IPS-18a (cell line): ENCODE measurements around the gene KLK8.

Source experiments
- H3K27ac ChIP-seq: one replicate; pipeline ENCODE4 v1.5.1; 2013; ENCODE audit warnings: low read length
- H3K27me3 ChIP-seq: one replicate; pipeline ENCODE4 v1.6.1; 2013; ENCODE audit warnings: mild to moderate bottlenecking, low read length; ENCODE audit not compliant: control insufficient read depth, insufficient read depth
- H3K36me3 ChIP-seq: one replicate; pipeline ENCODE4 v1.6.1; 2013; ENCODE audit warnings: low read depth, low read length; ENCODE audit not compliant: control insufficient read depth
- H3K4me1 ChIP-seq: one replicate; pipeline ENCODE4 v1.6.1; 2013; ENCODE audit warnings: low read depth, low read length; ENCODE audit not compliant: control insufficient read depth
- H3K4me3 ChIP-seq: one replicate; pipeline ENCODE4 v1.5.1; 2013; ENCODE audit warnings: low read length
- H3K9ac ChIP-seq: one replicate; pipeline ENCODE4 v1.6.1; 2013; ENCODE audit warnings: mild to moderate bottlenecking, low read length, moderate library complexity
- H3K9me3 ChIP-seq: one replicate; pipeline ENCODE4 v1.6.1; 2013; ENCODE audit warnings: low read depth, low read length; ENCODE audit not compliant: control insufficient read depth

Gene KLK8

DNA sequence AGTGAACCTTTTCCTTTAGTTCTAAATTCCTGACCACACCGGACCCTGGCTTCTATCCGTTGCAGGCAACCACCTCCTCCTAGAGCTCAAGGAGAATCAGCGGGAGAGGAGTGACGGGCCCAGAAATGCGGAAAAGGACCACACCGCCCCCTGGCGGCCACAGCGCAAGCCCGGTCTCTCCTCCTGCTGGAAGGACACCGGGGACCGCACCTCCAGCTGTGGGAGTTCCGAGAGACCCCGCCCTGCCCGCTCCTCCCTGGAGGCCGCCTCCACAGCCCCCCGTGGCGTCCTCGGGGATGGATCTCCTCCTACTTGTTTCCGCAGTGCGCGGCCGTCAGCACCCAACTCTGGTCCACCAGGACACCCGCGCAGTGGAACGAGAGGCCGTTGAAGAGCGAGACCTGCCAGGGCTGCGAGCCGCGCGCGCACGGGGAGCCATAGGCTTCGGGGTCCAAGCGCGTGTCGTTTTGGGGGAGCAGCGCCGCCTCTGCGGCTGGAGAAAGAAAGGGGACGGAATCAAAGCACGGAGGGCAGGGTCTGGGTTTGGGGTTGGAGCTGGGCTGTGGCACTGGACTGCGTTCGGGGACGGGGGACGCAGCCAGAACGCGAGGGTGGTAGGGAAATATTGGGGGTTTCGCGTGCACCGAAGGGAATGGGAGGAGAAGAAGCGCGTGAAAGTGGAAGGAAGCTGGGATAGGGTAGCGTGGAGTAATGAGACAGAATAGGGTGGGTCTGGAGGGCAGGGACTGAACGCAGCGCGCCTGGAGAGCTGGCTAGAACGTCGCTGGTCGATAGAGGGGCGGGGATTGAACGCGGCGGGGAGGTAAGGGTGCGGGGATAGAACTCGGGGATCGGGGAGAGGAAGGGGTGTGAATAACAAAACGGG, 15.6 kb upstream of the KLK8 start:
- Histone ChIP-seq H3K4me3 (peak overlapping the region; percentile 70), H3K9ac (no peak overlapping the region), H3K27ac (no peak overlapping the region), H3K36me3 (no peaks in the 10 kb centered on the region), H3K9me3 (no peaks in the 10 kb centered on the region), H3K4me1 (peaks cover 5% of the 10 kb centered on the region), H3K27me3 (peaks cover 41% of the 10 kb centered on the region)

DNA sequence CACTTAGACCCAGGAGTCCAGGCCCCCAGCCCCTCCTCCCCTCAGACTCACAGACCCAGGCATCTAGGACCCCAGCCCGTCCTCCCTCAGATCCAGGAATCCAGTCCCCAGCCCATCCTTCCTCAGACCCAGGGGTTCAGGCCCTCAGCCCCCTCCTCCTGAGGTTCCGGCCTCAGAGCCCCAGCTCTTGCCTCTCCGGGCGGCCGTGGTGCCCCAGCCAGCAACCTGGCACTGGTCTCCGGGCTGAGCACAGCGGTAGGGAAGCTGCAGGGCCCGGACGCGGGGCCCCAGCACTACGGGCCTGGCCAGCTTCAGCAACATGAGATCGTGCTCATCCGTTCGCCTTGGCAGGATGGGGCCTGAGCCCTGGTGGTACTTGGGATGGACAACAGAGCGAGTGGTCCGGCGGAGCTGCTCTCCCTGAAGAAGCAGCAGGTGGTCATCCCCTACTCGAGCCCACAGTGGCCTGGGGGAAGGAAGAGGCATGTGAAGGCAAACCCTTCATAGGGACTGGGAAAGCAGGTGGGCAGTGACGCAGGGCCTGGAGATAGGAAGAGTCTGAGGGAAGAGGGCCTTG, 14.4 kb upstream of the KLK8 start:
- Histone ChIP-seq H3K9ac (no peak overlapping the region), H3K27ac (no peak overlapping the region), H3K27me3 (peaks cover 41% of the 10 kb centered on the region), H3K36me3 (no peaks in the 10 kb centered on the region), H3K9me3 (no peaks in the 10 kb centered on the region), H3K4me3 (no peak overlapping the region), H3K4me1 (no peaks in the 10 kb centered on the region)

DNA sequence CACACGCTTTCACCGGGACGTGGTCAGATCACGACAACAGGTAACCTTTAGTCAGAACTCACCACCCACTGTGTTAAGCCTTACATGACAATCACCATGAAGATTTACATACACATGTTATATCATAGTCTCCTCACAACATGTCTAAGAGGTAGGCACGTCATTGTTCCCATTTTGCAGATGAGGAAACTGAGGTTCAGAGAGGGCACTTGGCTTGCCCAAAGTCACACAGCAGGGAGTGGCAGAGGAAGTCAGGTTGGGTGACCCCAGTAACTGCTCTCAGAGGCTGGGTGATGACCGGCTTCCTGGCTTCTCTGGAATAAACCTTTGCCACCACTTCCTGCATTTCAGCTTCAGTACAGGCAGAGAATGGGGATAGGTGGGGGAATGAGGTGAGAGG, 12.8 kb upstream of the KLK8 start:
- H3K4me1 ChIP-seq = no peaks in the 10 kb centered on the region
- H3K27ac ChIP-seq = no peak overlapping the region
- no peaks in the 10 kb centered on the region for H3K9me3 ChIP-seq
- no peaks in the 10 kb centered on the region for H3K36me3 ChIP-seq
- H3K27me3 ChIP-seq = peaks cover 27% of the 10 kb centered on the region
- H3K4me3 ChIP-seq = no peak overlapping the region
- no peak overlapping the region for H3K9ac ChIP-seq

DNA sequence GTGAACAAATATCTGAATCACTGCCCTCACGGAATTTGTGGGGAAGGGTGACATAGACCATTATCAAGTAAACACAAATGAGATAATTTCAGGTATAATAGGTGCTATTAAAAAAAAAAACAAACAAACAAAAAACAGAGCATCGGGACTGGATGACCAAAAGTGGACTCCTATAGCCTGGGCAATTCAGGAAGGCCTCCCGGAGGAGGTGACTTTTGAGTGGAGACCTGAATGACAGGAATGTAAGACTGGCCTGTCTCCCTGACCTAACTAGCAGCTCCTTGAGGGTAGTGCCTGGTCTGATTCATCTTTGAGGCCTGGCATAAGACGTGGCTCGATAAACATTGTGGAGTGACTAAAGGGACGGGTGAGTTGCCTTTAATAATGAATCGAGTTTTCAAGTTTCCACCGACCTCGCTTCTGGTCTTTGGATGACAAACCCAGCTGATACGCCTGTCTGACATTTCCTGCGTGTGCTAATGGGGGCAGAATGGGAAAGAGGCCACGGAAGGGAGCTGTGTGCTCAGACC, 11.3 kb upstream of the KLK8 start:
- peaks cover 12% of the 10 kb centered on the region for H3K27me3 ChIP-seq
- no peaks in the 10 kb centered on the region for H3K36me3 ChIP-seq
- H3K4me1 ChIP-seq = no peaks in the 10 kb centered on the region
- H3K27ac ChIP-seq = no peak overlapping the region
- no peak overlapping the region for H3K4me3 ChIP-seq
- H3K9ac ChIP-seq = no peak overlapping the region
- H3K9me3 ChIP-seq = no peaks in the 10 kb centered on the region

DNA sequence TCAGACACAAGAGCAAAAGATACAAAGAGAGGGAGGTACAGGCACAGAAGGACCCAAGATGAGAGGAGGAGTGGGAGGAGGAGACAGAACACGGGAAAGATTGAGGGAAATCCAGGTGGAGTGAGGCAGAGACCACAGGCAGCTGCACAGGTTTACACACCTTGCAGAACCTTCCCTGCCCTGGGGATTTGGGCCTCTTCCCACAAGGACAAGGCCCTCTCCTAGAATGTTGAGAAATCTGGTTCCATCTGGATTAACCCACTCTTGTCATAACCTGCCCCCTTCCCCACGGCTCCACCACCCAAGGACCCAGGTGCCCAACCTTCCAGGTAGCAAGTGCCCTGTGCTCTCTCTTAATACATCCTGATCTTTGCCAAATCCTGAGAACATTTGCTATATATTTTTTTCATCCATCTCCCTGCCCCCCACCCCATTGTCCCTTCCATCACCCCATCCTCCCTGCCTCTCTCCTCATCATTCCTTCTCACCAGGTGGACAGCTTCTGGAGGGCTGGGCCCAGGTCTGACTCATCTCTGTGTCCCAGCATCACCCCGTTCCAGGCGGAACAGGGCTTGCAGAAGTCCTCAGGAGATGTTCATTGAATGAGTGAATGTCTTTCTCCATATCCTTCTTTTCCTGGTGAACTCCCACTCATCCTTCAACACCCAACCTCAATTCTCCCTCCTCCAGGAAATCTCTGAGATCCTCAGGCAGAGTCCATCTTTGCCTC, 8.8 kb upstream of the KLK8 start:
- Histone ChIP-seq H3K4me1 (no peaks in the 10 kb centered on the region), H3K9ac (no peak overlapping the region), H3K36me3 (no peaks in the 10 kb centered on the region), H3K4me3 (no peak overlapping the region), H3K27me3 (no peaks in the 10 kb centered on the region), H3K9me3 (no peaks in the 10 kb centered on the region), H3K27ac (no peak overlapping the region)

DNA sequence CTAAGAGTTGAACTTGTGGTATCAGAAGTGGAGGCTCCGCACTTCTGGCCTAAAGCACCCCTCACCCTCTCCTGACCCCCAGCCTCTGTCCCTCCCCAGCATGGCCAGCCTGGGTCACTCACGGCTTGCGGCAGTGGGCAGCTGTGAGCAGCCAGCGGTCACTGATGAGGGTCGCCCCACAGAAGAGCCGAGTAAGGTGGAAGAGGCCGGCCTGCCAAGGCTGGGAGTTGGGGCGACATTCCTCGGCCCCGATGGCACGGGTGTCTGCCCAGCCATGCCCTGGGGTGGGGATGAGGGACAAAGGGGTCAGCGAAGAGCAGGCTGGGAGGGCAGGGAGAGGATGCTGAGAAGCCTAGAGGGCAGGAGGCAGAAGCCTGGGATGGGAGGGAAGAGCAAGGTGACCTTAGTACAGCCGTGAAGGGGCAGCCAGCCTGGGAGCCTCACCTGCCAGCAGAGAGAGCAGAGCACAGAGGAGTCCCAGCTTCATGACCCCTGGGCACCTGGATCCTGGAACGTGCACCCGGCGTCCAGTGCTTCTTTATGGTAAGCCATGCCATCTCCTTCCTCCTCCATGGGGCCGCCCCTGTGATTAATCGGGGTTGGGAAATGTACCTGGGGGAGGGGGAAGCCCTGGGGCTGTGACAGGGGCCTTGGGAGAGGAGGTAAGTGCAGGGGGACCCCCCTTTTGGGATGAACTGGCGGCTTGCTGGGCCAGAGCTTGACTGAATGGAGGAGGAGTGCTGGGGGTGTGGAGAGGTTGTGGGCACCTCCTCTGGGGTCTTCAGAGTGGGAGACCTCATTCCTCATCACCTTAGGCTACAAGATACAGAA, 7.9 kb upstream of the KLK8 start:
- Histone ChIP-seq H3K27ac (no peak overlapping the region), H3K4me1 (no peaks in the 10 kb centered on the region), H3K9ac (no peak overlapping the region), H3K4me3 (no peak overlapping the region), H3K9me3 (no peaks in the 10 kb centered on the region), H3K36me3 (no peaks in the 10 kb centered on the region), H3K27me3 (no peaks in the 10 kb centered on the region)

DNA sequence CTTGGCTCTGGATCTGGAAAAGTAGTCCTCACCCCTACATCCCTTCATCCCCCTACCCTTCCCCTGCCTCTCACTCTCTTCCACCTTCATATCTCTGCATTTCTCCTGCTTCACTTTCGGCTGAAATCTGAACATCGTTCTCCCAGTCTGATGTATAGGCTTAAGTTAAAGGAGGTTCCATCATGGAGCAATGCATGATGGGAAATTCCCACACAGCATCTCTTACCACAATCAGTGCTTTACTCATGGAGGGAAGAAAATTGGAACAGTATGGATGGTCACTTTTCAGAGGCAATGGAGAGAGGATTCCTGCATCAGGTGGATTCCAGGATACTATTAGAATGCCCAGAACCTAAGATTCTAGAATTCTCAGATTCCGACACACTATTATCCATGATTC, 6.1 kb upstream of the KLK8 start:
- H3K9me3 ChIP-seq = no peaks in the 10 kb centered on the region
- no peak overlapping the region for H3K9ac ChIP-seq
- no peak overlapping the region for H3K27ac ChIP-seq
- H3K27me3 ChIP-seq = no peaks in the 10 kb centered on the region
- H3K4me1 ChIP-seq = no peaks in the 10 kb centered on the region
- H3K4me3 ChIP-seq = no peak overlapping the region
- no peaks in the 10 kb centered on the region for H3K36me3 ChIP-seq

DNA sequence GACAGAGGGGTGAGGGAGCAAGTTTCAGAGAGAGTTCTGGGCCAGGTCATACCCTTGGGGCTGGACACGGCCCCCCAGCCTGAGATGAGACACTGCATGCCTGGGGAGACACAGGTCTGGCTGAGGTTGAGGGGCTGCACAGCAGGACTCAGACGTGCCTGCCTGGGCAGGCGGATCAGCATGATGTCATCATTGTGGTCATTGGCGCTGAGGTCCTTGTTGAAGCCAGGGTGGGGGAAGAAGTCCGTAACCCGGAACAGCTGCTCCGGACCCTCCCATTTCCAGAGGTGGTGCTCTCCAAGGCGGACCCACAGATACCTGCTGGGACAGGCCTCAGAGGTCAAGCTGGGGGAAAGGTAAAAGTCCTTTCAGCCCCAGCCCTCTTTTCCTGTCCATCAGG, 5.0 kb upstream of the KLK8 start:
- no peak overlapping the region for H3K4me3 ChIP-seq
- no peaks in the 10 kb centered on the region for H3K4me1 ChIP-seq
- H3K27me3 ChIP-seq = no peaks in the 10 kb centered on the region
- H3K9ac ChIP-seq = no peak overlapping the region
- H3K27ac ChIP-seq = no peak overlapping the region
- H3K9me3 ChIP-seq = no peaks in the 10 kb centered on the region
- no peaks in the 10 kb centered on the region for H3K36me3 ChIP-seq

DNA sequence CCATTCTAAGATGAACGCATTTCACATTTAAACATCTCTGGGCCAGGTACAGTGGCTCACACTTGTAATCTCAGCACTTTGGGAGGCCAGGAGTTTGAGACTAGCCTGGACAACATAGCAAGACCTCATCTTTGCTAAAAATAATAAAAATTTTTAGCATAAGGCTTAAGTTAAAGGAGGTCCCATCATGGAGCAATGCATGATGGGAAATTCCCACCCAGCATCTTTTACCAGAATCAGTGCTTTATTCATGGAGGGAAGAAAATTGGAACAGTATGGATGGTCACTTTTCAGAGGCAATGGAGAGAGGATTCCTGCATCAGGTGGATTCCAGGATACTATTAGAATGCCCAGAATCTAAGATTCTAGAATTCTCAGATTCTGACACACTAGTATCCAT, 3.8 kb upstream of the KLK8 start:
- H3K9ac ChIP-seq = no peak overlapping the region
- H3K4me3 ChIP-seq = no peak overlapping the region
- H3K9me3 ChIP-seq = no peaks in the 10 kb centered on the region
- H3K4me1 ChIP-seq = no peaks in the 10 kb centered on the region
- H3K27me3 ChIP-seq = no peaks in the 10 kb centered on the region
- no peaks in the 10 kb centered on the region for H3K36me3 ChIP-seq
- H3K27ac ChIP-seq = no peak overlapping the region

DNA sequence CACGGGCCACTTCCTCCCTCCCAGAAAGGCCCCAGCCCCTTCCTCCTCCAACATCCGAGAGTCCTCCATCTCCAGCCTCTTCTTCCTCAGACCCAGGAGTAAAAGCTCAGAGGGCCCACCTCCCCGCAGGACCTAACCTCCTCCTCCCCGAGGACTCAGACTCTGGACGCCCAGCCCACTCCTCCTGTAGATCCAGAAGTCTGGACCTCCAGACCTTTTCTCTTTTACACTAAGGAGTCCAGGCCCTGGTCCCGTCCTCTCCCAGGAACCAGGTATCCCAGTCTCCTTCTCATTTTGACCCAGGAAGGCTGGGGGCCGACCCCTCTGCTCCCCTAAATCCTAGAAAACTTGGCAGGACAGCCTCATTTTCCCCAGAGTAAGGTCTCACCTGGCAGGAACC, 1.9 kb upstream of the KLK8 start:
- H3K4me1 ChIP-seq = no peaks in the 10 kb centered on the region
- no peak overlapping the region for H3K27ac ChIP-seq
- no peaks in the 10 kb centered on the region for H3K36me3 ChIP-seq
- no peaks in the 10 kb centered on the region for H3K9me3 ChIP-seq
- H3K9ac ChIP-seq = no peak overlapping the region
- H3K27me3 ChIP-seq = no peaks in the 10 kb centered on the region
- no peak overlapping the region for H3K4me3 ChIP-seq
